Thoracic aorta (tissue), 2 donors: ENCODE data around the gene NTMT1. TPM values are rescaled to one million over a fixed set of nuclear protein-coding genes. Genes with fewer than 3 reads are reported as not detected.

ENCODE experiments used
- ATAC-seq: fragments of 150-250 bp; one replicate; pipeline ENCODE4 v1.8.0; 2017; ENCODE audit warnings: low read depth; ENCODE audit not compliant: insufficient number of reproducible peaks, low FRiP score
- DNase-seq: peaks from one replicate; pipeline ENCODE4 v3.0.0-alpha.2; 2020; ENCODE audit warnings: low spot score
- H3K27ac ChIP-seq, 2 donors: fragments of 200-600 bp; sonication (generic); 1 replicate in 1 of 2; 2 replicates in 1 of 2; pipeline ENCODE4 v1.5.1; 2016; ENCODE audit warnings: mild to moderate bottlenecking in 2 of 2, moderate library complexity in 2 of 2
- H3K27me3 ChIP-seq: fragments of 200-600 bp; sonication (generic); replicated peaks from 2 replicates; pipeline ENCODE4 v1.6.0; 2016; ENCODE audit warnings: mild to moderate bottlenecking; ENCODE audit not compliant: insufficient read depth
- H3K36me3 ChIP-seq: fragments of 200-600 bp; sonication (generic); one replicate; pipeline ENCODE4 v1.5.1; 2016
- H3K4me1 ChIP-seq, 2 donors: fragments of 200-600 bp; sonication (generic); 1 replicate in 1 of 2; 2 replicates in 1 of 2; pipeline versions ENCODE4 v1.5.1 to v1.6.0; 2016; ENCODE audit warnings: low read depth in 2 of 2, mild to moderate bottlenecking in 1 of 2; ENCODE audit not compliant: control insufficient read depth in 1 of 2
- H3K4me3 ChIP-seq: fragments of 200-600 bp; sonication (generic); 2 replicates; pipeline ENCODE4 v1.5.1; 2016; ENCODE audit warnings: mild to moderate bottlenecking
- H3K9me3 ChIP-seq: fragments of 200-600 bp; sonication (generic); 2 replicates; pipeline ENCODE4 v1.5.1; 2016
- total RNA-seq, 2 donors: library from RNA; depleted of rRNA; stranded (reverse); fragments of >200 nt; gene quantifications; one replicate each; pipeline versions ENCODE4 v1.1.0 to v1.2.3, GENCODE V29; 2016
- TF ChIP-seq, protein P1 (sequence below): fragments of 200-600 bp; sonication (generic); IDR thresholded peaks from one replicate; pipeline ENCODE4 v1.5.1; 2019; ENCODE audit warnings: antibody characterized with exemption

NTMT1 gene
- total RNA-seq, 2 donors from 2014 or later, result 16.9 to 27.2 TPM

DNA sequence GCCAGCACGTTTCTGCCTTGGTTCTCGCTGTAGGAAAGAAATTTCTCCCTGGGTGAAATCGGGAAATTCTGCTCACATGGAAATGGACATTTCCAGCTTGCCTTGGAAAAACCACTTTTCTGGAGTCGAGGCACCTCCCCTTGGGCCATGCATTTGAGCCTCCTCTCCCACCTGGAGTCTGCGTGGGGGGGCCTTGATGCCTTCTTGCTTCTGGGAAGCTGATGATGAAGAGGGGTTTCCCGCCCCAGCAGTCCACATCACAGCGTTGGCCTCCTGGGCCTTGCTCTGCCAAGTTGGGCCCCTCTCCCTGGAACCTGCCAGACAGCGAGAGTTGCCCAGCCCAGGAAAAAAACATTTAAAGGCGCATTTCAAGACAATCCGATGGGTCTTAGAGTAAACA is 17.7 kb downstream of the NTMT1 start:
- TF ChIP-seq, protein P1, sequence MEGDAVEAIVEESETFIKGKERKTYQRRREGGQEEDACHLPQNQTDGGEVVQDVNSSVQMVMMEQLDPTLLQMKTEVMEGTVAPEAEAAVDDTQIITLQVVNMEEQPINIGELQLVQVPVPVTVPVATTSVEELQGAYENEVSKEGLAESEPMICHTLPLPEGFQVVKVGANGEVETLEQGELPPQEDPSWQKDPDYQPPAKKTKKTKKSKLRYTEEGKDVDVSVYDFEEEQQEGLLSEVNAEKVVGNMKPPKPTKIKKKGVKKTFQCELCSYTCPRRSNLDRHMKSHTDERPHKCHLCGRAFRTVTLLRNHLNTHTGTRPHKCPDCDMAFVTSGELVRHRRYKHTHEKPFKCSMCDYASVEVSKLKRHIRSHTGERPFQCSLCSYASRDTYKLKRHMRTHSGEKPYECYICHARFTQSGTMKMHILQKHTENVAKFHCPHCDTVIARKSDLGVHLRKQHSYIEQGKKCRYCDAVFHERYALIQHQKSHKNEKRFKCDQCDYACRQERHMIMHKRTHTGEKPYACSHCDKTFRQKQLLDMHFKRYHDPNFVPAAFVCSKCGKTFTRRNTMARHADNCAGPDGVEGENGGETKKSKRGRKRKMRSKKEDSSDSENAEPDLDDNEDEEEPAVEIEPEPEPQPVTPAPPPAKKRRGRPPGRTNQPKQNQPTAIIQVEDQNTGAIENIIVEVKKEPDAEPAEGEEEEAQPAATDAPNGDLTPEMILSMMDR, result no peak
- no peaks in the 10 kb centered on the region for H3K9me3 ChIP-seq
- DNase-seq, result no peak

DNA sequence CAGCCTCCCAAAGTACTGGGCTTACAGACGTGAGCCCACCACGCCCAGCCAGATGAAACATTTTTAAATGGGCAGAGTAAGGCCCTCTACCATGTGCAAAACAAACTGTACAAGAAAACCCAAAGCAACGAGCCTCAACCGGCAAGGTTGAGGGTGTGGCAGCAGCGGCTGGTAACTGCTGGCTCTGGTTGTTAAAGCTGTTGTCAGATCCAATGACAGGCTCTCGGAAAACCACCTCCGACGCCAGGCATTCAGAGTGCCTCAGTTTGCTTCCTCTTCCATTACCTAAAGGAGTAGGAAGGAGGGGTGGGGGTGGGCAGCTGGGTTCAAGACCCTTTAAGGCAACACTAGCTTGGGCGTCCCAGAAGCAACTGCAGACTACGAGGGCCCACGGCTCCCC is 18.4 kb downstream of the NTMT1 start:
- DNase-seq (no peak), ATAC-seq (no peak)
- TF ChIP-seq, protein P1, result no peak
- H3K27me3 ChIP-seq, result no peaks in the 10 kb centered on the region
- H3K27ac ChIP-seq, result no peak overlapping the region
- H3K4me3 ChIP-seq, result no peak overlapping the region
- H3K36me3 ChIP-seq, result peaks cover 3% of the 10 kb centered on the region
- peaks cover 32 to 47% of the 10 kb centered on the region in 2 donors for H3K4me1 ChIP-seq
- H3K9me3 ChIP-seq, result no peaks in the 10 kb centered on the region

More for the DNA sequence above, 17.7 kb downstream of the NTMT1 start:
- no peak overlapping the region for H3K4me3 ChIP-seq
- no peak overlapping the region for H3K27ac ChIP-seq
- H3K4me1 ChIP-seq, result peaks cover 27 to 45% of the 10 kb centered on the region in 2 donors
- no peaks in the 10 kb centered on the region for H3K27me3 ChIP-seq
- H3K36me3 ChIP-seq, result peaks cover 9% of the 10 kb centered on the region
- no peak for ATAC-seq

DNA sequence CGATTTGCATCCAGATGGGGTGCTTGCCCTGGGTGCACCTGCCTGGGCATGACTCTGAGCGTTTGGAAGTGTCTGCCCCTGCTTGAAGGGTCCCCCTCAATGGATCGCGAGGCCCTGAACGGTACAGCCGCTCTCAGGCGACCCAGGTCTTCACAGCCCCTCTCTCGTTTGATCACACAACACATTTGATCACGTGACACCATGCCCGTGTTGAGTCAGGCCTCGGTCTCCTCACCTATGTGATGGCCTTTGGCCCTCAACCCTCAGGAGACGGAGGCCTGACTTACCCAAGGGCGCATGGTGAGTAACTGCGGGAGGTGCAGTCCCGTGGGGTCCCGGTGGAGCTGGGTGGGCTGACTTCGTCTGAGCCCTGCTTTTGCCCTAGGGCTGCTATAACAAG is 18.9 kb downstream of the NTMT1 start:
- no peak overlapping the region for H3K27ac ChIP-seq
- no peaks in the 10 kb centered on the region for H3K36me3 ChIP-seq
- H3K4me3 ChIP-seq, result no peak overlapping the region
- TF ChIP-seq, protein P1, result no peak
- H3K27me3 ChIP-seq, result no peaks in the 10 kb centered on the region
- H3K9me3 ChIP-seq, result no peaks in the 10 kb centered on the region
- peaks cover 28 to 46% of the 10 kb centered on the region in 2 donors for H3K4me1 ChIP-seq
- ATAC-seq, result no peak
- no peak for DNase-seq

DNA sequence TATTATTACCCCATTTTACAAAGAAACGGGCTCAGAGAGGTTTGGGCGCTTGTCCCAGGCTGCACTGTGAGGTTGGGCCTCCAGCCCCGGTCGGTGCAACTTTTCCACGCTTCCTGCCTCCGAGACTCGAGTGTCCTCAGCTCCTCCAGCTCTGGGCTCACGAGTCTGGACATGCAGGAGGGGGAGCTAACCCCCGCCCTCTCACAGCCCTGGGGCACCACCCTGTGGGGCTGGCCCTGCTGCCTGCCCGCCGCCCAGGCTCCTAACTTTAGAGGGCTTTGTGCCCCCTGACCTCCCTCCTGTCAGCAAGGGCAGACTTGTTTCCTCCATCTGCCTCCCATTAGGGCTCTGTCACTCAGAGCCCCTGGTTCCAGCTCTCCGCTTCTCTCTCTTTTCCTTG is 20.3 kb downstream of the NTMT1 start:
- H3K9me3 ChIP-seq, result no peaks in the 10 kb centered on the region
- TF ChIP-seq, protein P1, result no peak
- DNase-seq, result no peak
- peaks cover 14 to 43% of the 10 kb centered on the region in 2 donors for H3K4me1 ChIP-seq
- no peaks in the 10 kb centered on the region for H3K27me3 ChIP-seq
- ATAC-seq, result no peak
- H3K4me3 ChIP-seq, result no peak overlapping the region
- no peak overlapping the region for H3K27ac ChIP-seq
- H3K36me3 ChIP-seq, result no peaks in the 10 kb centered on the region

DNA sequence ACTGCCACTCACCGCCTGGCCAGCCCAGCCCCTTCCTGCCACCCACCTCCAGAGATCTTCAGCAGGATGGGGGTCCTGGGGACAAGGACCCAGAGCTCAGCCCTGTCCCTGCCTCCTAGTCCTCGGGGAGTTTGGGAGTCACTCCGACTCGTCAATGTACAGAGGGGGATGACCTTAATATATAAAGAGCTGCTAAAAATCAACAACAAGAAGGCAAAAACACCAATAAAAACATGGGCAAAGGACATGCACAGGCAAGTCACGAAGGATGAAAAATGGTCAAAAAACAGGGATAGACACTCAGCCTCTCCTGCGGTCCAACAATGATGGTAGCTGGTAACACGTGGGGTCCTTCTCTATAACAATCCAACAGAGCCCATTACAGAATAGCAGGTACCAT is 20.7 kb downstream of the NTMT1 start:
- TF ChIP-seq, protein P1, result no peak
- H3K4me3 ChIP-seq, result no peak overlapping the region
- DNase-seq (no peak), ATAC-seq (no peak)
- H3K9me3 ChIP-seq, result no peaks in the 10 kb centered on the region
- no peak overlapping the region for H3K27ac ChIP-seq
- peaks cover 14 to 39% of the 10 kb centered on the region in 2 donors for H3K4me1 ChIP-seq
- no peaks in the 10 kb centered on the region for H3K36me3 ChIP-seq
- H3K27me3 ChIP-seq, result no peaks in the 10 kb centered on the region
